GM04504 (cell line): Measurements from ENCODE around the gene EXO5.
"Not testable (repeated sequence)": the region's sequence is repeated elsewhere in the genome, so short reads cannot be mapped to it uniquely, and the experiment has no call there.

Source experiments
- DNase-seq: peaks from one replicate; pipeline ENCODE4 v3.0.0-alpha.2; 2012; ENCODE audit warnings: low read depth

Gene EXO5

GRCh38 chr1:40508375-40509341, at the start of gene EXO5:
TSS of gene EXO5 (plus strand) at chr1:40508767. CDS start at chr1:40514545, 5,778 bp downstream.
- peak; percentile 50 for DNase-seq

- DNase-seq, result no peak
Measured at GRCh38 chr1:40462956-40463590, 45.5 kb upstream of the EXO5 start.

- no peak for DNase-seq
Measured at GRCh38 chr1:40469327-40469726, 39.2 kb upstream of the EXO5 start.

- DNase-seq, result no peak
Measured at GRCh38 chr1:40475268-40475667, 33.3 kb upstream of the EXO5 start.

GRCh38 chr1:40476924-40477677, 31.5 kb upstream of the EXO5 start, which contains the start of gene ZFP69:
TSS of gene ZFP69 (plus strand) at chr1:40477290. CDS start at chr1:40479362, 2,072 bp downstream.
- no peak for DNase-seq

- DNase-seq, result no peak
Measured at GRCh38 chr1:40477678-40478053, 30.9 kb upstream of the EXO5 start.

GRCh38 chr1:40478276-40478675, 30.3 kb upstream of the EXO5 start:
- DNase-seq, result no peak

GRCh38 chr1:40479156-40479555, 29.4 kb upstream of the EXO5 start:
- DNase-seq, result no peak

- no peak for DNase-seq
Measured at GRCh38 chr1:40495315-40495903, 13.2 kb upstream of the EXO5 start.

GRCh38 chr1:40502651-40503050, 5.9 kb upstream of the EXO5 start:
- not testable (repeated sequence) for DNase-seq

- no peak for DNase-seq
Measured at GRCh38 chr1:40507973-40508372, 594 bp upstream of the EXO5 start.

GRCh38 chr1:40519517-40519916, 10.9 kb downstream of the EXO5 start:
- DNase-seq, result no peak

GRCh38 chr1:40530735-40531380, 22.3 kb downstream of the EXO5 start:
- DNase-seq, result no peak

GRCh38 chr1:40531381-40532061, 23.0 kb downstream of the EXO5 start, which contains the start of gene ZNF684:
TSS of gene ZNF684 (plus strand) at chr1:40531637. CDS start at chr1:40533167, 1,530 bp downstream.
- peak; percentile 82 for DNase-seq

GRCh38 chr1:40532062-40532389, 23.5 kb downstream of the EXO5 start:
- no peak for DNase-seq

GRCh38 chr1:40532844-40533424, 24.4 kb downstream of the EXO5 start:
- DNase-seq, result peak; percentile 16

- DNase-seq, result no peak
Measured at GRCh38 chr1:40534589-40534988, 26.0 kb downstream of the EXO5 start.

GRCh38 chr1:40535732-40536131, 27.2 kb downstream of the EXO5 start:
- DNase-seq, result no peak

- no peak for DNase-seq
Measured at GRCh38 chr1:40539338-40539737, 30.8 kb downstream of the EXO5 start.

GRCh38 chr1:40546957-40547356, 38.4 kb downstream of the EXO5 start:
- DNase-seq, result no peak

- no peak for DNase-seq
Measured at GRCh38 chr1:40553017-40553416, 44.5 kb downstream of the EXO5 start.
